ENCODE measurements around the gene SULT2B1. TPM values are rescaled to one million over a fixed set of nuclear protein-coding genes. Genes with fewer than 3 reads are reported as not detected.
A peak's percentile ranks its signal among the peaks of the same experiment; 100 is the strongest.

Gene SULT2B1
- total RNA-seq, 2 donors from 2014 or later, result 0.35 to 2.4 TPM

- Histone ChIP-seq H3K27ac (ENCODE audit: low read depth, low read length) (no peak overlapping the region), H3K4me1 (ENCODE audit: control insufficient read depth, insufficient read depth, low read length) (peaks cover 5% of the 10 kb centered on the region), H3K9ac (ENCODE audit: extremely low read depth, low read length, poor library complexity, severe bottlenecking) (no peak overlapping the region), H3K36me3 (ENCODE audit: control insufficient read depth, insufficient read depth, low read length) (no peaks in the 10 kb centered on the region), H3K9me3 (ENCODE audit: control insufficient read depth, low read length) (no peaks in the 10 kb centered on the region), H3K27me3 (ENCODE audit: control insufficient read depth, insufficient read depth, low read length, poor library complexity, severe bottlenecking) (no peaks in the 10 kb centered on the region), H3K4me3 (ENCODE audit: low read length) (no peak overlapping the region)
- peak; percentile 93 for DNase-seq
- Mint-ChIP-seq H3K27ac (peak overlapping the region; percentile 90), H3K36me3 (ENCODE audit: low read depth) (no peaks in the 10 kb centered on the region), H3K27me3 (ENCODE audit: insufficient read depth) (peaks cover 3% of the 10 kb centered on the region), H3K4me3 (no peak overlapping the region), H3K4me1 (peaks cover 17% of the 10 kb centered on the region), H3K9me3 (no peaks in the 10 kb centered on the region)
- 70 to 94% methylated on average over 8 to 15 of the region's 16 CpGs for WGBS, 2 experiments (ENCODE audit: insufficient coverage in 1 of 2, insufficient read length in 1 of 2)
- TF ChIP-seq CTCF (conservative IDR thresholded peaks at IDR 0.05), result no peak
Measured at GRCh38 chr19:48554385-48555091, 2.6 kb downstream of the SULT2B1 start.

- no peak overlapping the region for H3K4me3 Mint-ChIP-seq
- H3K27ac Mint-ChIP-seq, result peak overlapping the region; percentile 67
Measured at GRCh38 chr19:48556163-48556562, 4.2 kb downstream of the SULT2B1 start.

GRCh38 chr19:48556825-48557224 lies 4.9 kb downstream of the SULT2B1 start:
- Histone ChIP-seq H3K9me3 (ENCODE audit: control insufficient read depth, low read length) (no peaks in the 10 kb centered on the region), H3K4me1 (ENCODE audit: control insufficient read depth, insufficient read depth, low read length) (peaks cover 5% of the 10 kb centered on the region), H3K36me3 (ENCODE audit: control insufficient read depth, insufficient read depth, low read length) (no peaks in the 10 kb centered on the region), H3K27ac (ENCODE audit: low read depth, low read length) (no peak overlapping the region), H3K27me3 (ENCODE audit: control insufficient read depth, insufficient read depth, low read length, poor library complexity, severe bottlenecking) (no peaks in the 10 kb centered on the region), H3K9ac (ENCODE audit: extremely low read depth, low read length, poor library complexity, severe bottlenecking) (no peak overlapping the region), H3K4me3 (ENCODE audit: low read length) (no peak overlapping the region)
- Mint-ChIP-seq H3K4me3 (no peak overlapping the region), H3K9me3 (no peaks in the 10 kb centered on the region), H3K27ac (no peak overlapping the region), H3K4me1 (peaks cover 17% of the 10 kb centered on the region), H3K36me3 (ENCODE audit: low read depth) (no peaks in the 10 kb centered on the region), H3K27me3 (ENCODE audit: insufficient read depth) (peaks cover 3% of the 10 kb centered on the region)
- WGBS, 2 experiments (ENCODE audit: insufficient coverage in 1 of 2, insufficient read length in 1 of 2), result 93 to 97% methylated on average over 4 to 5 of the region's 5 CpGs
- no peak for DNase-seq
- no peak for TF ChIP-seq CTCF (conservative IDR thresholded peaks at IDR 0.05)

More at GRCh38 chr19:48556163-48556562, 4.2 kb downstream of the SULT2B1 start:
- no peaks in the 10 kb centered on the region for H3K36me3 ChIP-seq (ENCODE audit: control insufficient read depth, insufficient read depth, low read length)
- DNase-seq, result peak; percentile 84
- WGBS, 2 experiments (ENCODE audit: insufficient coverage in 1 of 2, insufficient read length in 1 of 2), result 57 to 67% methylated on average over 10 to 11 of the region's 11 CpGs
- H3K27me3 ChIP-seq (ENCODE audit: control insufficient read depth, insufficient read depth, low read length, poor library complexity, severe bottlenecking), result no peaks in the 10 kb centered on the region
- H3K9me3 ChIP-seq (ENCODE audit: control insufficient read depth, low read length), result no peaks in the 10 kb centered on the region
- peaks cover 5% of the 10 kb centered on the region for H3K4me1 ChIP-seq (ENCODE audit: control insufficient read depth, insufficient read depth, low read length)
- Mint-ChIP-seq H3K4me1 (peaks cover 17% of the 10 kb centered on the region), H3K9me3 (no peaks in the 10 kb centered on the region), H3K36me3 (ENCODE audit: low read depth) (no peaks in the 10 kb centered on the region), H3K27me3 (ENCODE audit: insufficient read depth) (peaks cover 3% of the 10 kb centered on the region)
- H3K9ac ChIP-seq (ENCODE audit: extremely low read depth, low read length, poor library complexity, severe bottlenecking), result no peak overlapping the region
- no peak overlapping the region for H3K4me3 ChIP-seq (ENCODE audit: low read length)
- no peak overlapping the region for H3K27ac ChIP-seq (ENCODE audit: low read depth, low read length)
- no peak for TF ChIP-seq CTCF (conservative IDR thresholded peaks at IDR 0.05)
